NB4 (cell line): ENCODE measurements around the gene LRCOL1.

ENCODE experiments used
- DNase-seq: peaks from one replicate; pipeline ENCODE4 v3.0.0; 2010; ENCODE audit warnings: low read depth
- H3K4me3 ChIP-seq: one replicate; pipeline ENCODE4 v1.5.1; 2011; ENCODE audit warnings: mild to moderate bottlenecking, low read depth, low read length, moderate library complexity
- CTCF ChIP-seq: IDR thresholded peaks from one replicate; pipeline ENCODE4 v1.5.1; 2012; ENCODE audit warnings: low read depth, low read length
- MYC ChIP-seq: IDR thresholded peaks from 2 replicates; pipeline ENCODE4 v1.6.1; 2011; ENCODE audit warnings: low read depth, low read length
- POLR2A ChIP-seq: IDR thresholded peaks from 2 replicates; pipeline ENCODE4 v1.6.1; 2011; ENCODE audit warnings: mild to moderate bottlenecking; ENCODE audit not compliant: insufficient read length; ENCODE audit errors: extremely low read depth
- TF ChIP-seq, protein P1 (sequence below): IDR thresholded peaks from 2 replicates; pipeline ENCODE4 v1.6.1; 2011; ENCODE audit warnings: low read depth, low read length

The LRCOL1 gene

GRCh38 chr12:132583736-132584135, 26.6 kb downstream of the LRCOL1 start:
- no peak for TF ChIP-seq POLR2A
- TF ChIP-seq, protein P1, sequence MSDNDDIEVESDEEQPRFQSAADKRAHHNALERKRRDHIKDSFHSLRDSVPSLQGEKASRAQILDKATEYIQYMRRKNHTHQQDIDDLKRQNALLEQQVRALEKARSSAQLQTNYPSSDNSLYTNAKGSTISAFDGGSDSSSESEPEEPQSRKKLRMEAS: no peak
- TF ChIP-seq CTCF: no peak
- TF ChIP-seq MYC: no peak
- DNase-seq: no peak
- no peak overlapping the region for H3K4me3 ChIP-seq

DNA sequence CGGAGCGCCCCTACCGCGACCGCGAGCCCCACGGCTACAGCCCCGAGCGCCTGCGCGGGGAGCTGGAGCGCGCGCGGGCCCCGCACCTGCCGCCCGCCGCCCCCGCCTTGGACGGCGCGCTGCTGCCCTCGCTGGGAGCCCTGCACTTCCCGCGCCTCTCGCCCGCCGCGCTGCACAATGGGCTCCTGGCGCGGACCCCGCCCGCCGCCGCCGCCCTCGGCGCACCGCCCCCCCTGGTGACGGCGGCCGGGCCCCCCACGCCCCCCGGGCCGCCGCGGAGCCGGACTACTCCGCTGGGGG, 27.0 kb downstream of the LRCOL1 start:
- H3K4me3 ChIP-seq: no peak overlapping the region
- no peak for DNase-seq
- TF ChIP-seq POLR2A (no peak), MYC (no peak), CTCF (no peak)
- TF ChIP-seq, protein P1: no peak

- no peak overlapping the region for H3K4me3 ChIP-seq
- no peak for TF ChIP-seq MYC
- no peak for DNase-seq
Observed at GRCh38 chr12:132582582-132583410, 27.6 kb downstream of the LRCOL1 start.

- H3K4me3 ChIP-seq: no peak overlapping the region
- TF ChIP-seq CTCF: no peak
- no peak for TF ChIP-seq POLR2A
- no peak for TF ChIP-seq MYC
- TF ChIP-seq, protein P1: no peak
- DNase-seq: no peak
Observed at GRCh38 chr12:132582058-132582420, 28.3 kb downstream of the LRCOL1 start.

GRCh38 chr12:132581348-132582057, 28.9 kb downstream of the LRCOL1 start:
- no peak for DNase-seq
- H3K4me3 ChIP-seq: no peak overlapping the region
- TF ChIP-seq POLR2A: no peak
- TF ChIP-seq CTCF: no peak
- no peak for TF ChIP-seq MYC
- TF ChIP-seq, protein P1: no peak

DNA sequence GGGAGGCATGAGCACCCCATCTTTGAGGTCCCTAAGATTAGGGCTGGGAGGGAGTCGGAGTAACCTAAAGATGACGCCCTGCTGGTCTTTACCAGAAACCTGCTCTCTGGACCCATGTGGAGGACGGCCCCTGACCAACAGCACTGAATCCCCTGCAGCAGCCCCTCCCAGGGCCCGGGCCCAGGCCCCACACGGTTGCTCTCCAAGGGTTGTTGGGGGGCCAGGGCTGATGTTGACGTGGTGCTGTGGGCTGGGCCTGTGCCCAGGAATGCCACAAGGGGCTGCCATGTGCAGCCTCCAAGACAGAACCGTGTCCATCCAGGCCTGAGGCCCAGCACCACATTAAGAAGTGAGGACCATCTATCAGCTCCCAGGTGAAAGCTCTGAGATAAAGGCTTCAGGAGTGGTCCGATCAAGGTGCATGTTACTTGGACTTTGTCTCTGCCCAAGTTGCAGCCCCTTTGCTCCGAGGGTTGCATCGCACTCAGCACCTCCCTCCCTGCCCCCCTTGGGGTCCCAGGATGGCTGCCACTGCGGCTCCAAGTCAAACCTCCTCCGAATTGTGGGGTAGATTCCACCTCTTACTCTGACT, 29.6 kb downstream of the LRCOL1 start:
- no peak for TF ChIP-seq MYC
- TF ChIP-seq, protein P1: no peak
- TF ChIP-seq CTCF: no peak
- TF ChIP-seq POLR2A: no peak

More for the DNA sequence above, 29.6 kb downstream of the LRCOL1 start:
- no peak for DNase-seq
- H3K4me3 ChIP-seq: no peak overlapping the region
